ENCODE measurements around the gene CLEC4D.
A peak's percentile ranks its signal among the peaks of the same experiment; 100 is the strongest.

Gene CLEC4D

DNA sequence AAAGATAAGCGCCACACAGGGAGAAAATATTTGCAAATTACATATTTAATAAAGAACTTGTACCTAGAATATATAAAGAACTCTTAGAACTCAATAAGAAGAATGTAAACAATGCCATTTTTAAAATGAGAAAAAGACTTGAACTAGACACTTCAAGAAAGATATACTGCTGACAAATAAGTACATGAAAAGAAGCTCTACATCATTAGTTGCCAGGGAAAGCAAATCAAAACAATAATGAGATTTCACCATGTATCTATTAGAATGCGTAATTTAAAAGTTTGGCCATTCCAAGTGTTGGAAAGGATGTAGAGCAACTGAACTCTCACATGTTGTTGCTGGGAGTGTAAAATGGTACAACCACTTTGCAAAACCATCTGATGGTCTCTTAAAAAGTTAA lies 34.3 kb downstream of the CLEC4D start:
- TF ChIP-seq MAX (IDR thresholded peaks at IDR 0.05) = no peak
- TF ChIP-seq TAF1 (IDR thresholded peaks at IDR 0.05; ENCODE audit: low read depth) = no peak
- no peak for TF ChIP-seq TCF12 (IDR thresholded peaks at IDR 0.05; ENCODE audit: low read depth)
- no peak for TF ChIP-seq EGR1 (IDR thresholded peaks at IDR 0.05)
- no peak for TF ChIP-seq EP300 (IDR thresholded peaks at IDR 0.05; ENCODE audit: borderline replicate concordance)
- TF ChIP-seq CREB1 (IDR thresholded peaks at IDR 0.05; ENCODE audit: low read depth) = no peak
- TF ChIP-seq RAD21 (IDR thresholded peaks at IDR 0.05; ENCODE audit: low read depth) = no peak
- TF ChIP-seq FOXM1 (IDR thresholded peaks at IDR 0.05; ENCODE audit: borderline replicate concordance, low read depth) = no peak
- no peak for TF ChIP-seq CEBPB (IDR thresholded peaks at IDR 0.05)
- TF ChIP-seq, protein P1, sequence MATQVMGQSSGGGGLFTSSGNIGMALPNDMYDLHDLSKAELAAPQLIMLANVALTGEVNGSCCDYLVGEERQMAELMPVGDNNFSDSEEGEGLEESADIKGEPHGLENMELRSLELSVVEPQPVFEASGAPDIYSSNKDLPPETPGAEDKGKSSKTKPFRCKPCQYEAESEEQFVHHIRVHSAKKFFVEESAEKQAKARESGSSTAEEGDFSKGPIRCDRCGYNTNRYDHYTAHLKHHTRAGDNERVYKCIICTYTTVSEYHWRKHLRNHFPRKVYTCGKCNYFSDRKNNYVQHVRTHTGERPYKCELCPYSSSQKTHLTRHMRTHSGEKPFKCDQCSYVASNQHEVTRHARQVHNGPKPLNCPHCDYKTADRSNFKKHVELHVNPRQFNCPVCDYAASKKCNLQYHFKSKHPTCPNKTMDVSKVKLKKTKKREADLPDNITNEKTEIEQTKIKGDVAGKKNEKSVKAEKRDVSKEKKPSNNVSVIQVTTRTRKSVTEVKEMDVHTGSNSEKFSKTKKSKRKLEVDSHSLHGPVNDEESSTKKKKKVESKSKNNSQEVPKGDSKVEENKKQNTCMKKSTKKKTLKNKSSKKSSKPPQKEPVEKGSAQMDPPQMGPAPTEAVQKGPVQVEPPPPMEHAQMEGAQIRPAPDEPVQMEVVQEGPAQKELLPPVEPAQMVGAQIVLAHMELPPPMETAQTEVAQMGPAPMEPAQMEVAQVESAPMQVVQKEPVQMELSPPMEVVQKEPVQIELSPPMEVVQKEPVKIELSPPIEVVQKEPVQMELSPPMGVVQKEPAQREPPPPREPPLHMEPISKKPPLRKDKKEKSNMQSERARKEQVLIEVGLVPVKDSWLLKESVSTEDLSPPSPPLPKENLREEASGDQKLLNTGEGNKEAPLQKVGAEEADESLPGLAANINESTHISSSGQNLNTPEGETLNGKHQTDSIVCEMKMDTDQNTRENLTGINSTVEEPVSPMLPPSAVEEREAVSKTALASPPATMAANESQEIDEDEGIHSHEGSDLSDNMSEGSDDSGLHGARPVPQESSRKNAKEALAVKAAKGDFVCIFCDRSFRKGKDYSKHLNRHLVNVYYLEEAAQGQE (IDR thresholded peaks at IDR 0.05; ENCODE audit: low read depth) = no peak
- TF ChIP-seq TEAD4 (IDR thresholded peaks at IDR 0.05) = no peak
- TF ChIP-seq USF1 (IDR thresholded peaks at IDR 0.05) = no peak
- TF ChIP-seq NFIC (IDR thresholded peaks at IDR 0.05) = no peak
- no peak for TF ChIP-seq YY1 (IDR thresholded peaks at IDR 0.05; ENCODE audit: low read depth)

DNA sequence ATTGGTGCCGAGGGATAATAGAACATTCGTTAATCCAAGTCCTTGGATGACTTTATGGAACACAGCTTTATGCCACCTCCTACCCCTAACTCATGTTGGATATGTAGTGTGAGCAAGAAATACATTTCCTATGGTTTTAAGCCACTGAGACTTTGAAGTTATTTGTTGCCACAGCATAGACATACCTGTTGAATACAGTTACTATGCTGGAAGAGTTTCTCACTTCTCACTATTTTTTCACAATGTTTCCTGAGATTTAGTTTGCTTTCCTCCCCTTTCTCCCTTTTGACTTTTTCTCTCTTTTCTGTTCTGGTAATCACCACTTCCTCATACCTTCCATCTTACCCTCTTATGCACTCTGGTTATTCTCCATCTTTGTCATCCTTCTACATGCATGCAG lies 34.9 kb downstream of the CLEC4D start:
- TF ChIP-seq MAX (IDR thresholded peaks at IDR 0.05) (no peak), YY1 (IDR thresholded peaks at IDR 0.05; ENCODE audit: low read depth) (no peak), EGR1 (IDR thresholded peaks at IDR 0.05) (no peak), TCF12 (IDR thresholded peaks at IDR 0.05; ENCODE audit: low read depth) (no peak), CEBPB (IDR thresholded peaks at IDR 0.05) (no peak), TEAD4 (IDR thresholded peaks at IDR 0.05) (no peak), NFIC (IDR thresholded peaks at IDR 0.05) (no peak), CREB1 (IDR thresholded peaks at IDR 0.05; ENCODE audit: low read depth) (no peak), FOXM1 (IDR thresholded peaks at IDR 0.05; ENCODE audit: borderline replicate concordance, low read depth) (no peak), USF1 (IDR thresholded peaks at IDR 0.05) (no peak), EP300 (IDR thresholded peaks at IDR 0.05; ENCODE audit: borderline replicate concordance) (no peak), RAD21 (IDR thresholded peaks at IDR 0.05; ENCODE audit: low read depth) (no peak), TAF1 (IDR thresholded peaks at IDR 0.05; ENCODE audit: low read depth) (no peak), ZBTB7A (IDR thresholded peaks at IDR 0.05; ENCODE audit: low read depth) (no peak)
- TF ChIP-seq, protein P1 (IDR thresholded peaks at IDR 0.05; ENCODE audit: low read depth) = no peak

DNA sequence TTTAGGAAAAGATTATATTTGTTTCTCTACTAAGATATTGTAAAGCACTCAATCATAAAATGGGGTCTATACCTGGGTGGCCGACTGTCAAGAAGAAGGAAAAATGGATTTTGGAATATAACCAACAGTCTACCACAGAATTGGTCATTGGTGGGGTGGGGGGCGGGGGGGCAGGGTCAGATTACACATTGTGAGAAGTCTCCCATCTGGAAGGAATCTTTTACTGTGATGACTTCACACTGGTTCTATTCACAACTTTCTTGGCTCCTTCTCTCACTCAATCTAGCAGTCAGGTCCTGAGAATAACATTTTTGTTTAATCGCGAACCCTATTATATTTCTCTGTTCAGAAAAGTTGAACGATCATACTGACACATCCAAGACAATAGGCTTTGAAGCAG lies 36.1 kb downstream of the CLEC4D start:
- TF ChIP-seq NFIC (IDR thresholded peaks at IDR 0.05) (peak; percentile 62), TCF12 (IDR thresholded peaks at IDR 0.05; ENCODE audit: low read depth) (peak; percentile 50; the same call in 1 of the 2 replicates), TEAD4 (IDR thresholded peaks at IDR 0.05) (peak; percentile 48; the same call in 1 of the 2 replicates), YY1 (IDR thresholded peaks at IDR 0.05; ENCODE audit: low read depth) (no peak), MAX (IDR thresholded peaks at IDR 0.05) (no peak), TAF1 (IDR thresholded peaks at IDR 0.05; ENCODE audit: low read depth) (no peak)

GRCh38 chr12:8553088-8553627 lies 39.9 kb downstream of the CLEC4D start:
- no peak for TF ChIP-seq TCF12 (IDR thresholded peaks at IDR 0.05; ENCODE audit: low read depth)
- no peak for TF ChIP-seq EGR1 (IDR thresholded peaks at IDR 0.05)
- no peak for TF ChIP-seq CEBPB (IDR thresholded peaks at IDR 0.05)
- TF ChIP-seq USF1 (IDR thresholded peaks at IDR 0.05) = no peak
- no peak for TF ChIP-seq MAX (IDR thresholded peaks at IDR 0.05)
- no peak for TF ChIP-seq FOXM1 (IDR thresholded peaks at IDR 0.05; ENCODE audit: borderline replicate concordance, low read depth)
- TF ChIP-seq CREB1 (IDR thresholded peaks at IDR 0.05; ENCODE audit: low read depth) = no peak
- TF ChIP-seq EP300 (IDR thresholded peaks at IDR 0.05; ENCODE audit: borderline replicate concordance) = no peak
- TF ChIP-seq NFIC (IDR thresholded peaks at IDR 0.05) = no peak
- TF ChIP-seq TAF1 (IDR thresholded peaks at IDR 0.05; ENCODE audit: low read depth) = no peak
- no peak for TF ChIP-seq TEAD4 (IDR thresholded peaks at IDR 0.05)
- no peak for TF ChIP-seq ZBTB7A (IDR thresholded peaks at IDR 0.05; ENCODE audit: low read depth)
- TF ChIP-seq, protein P1 (IDR thresholded peaks at IDR 0.05; ENCODE audit: low read depth) = no peak
- no peak for TF ChIP-seq YY1 (IDR thresholded peaks at IDR 0.05; ENCODE audit: low read depth)
- no peak for TF ChIP-seq RAD21 (IDR thresholded peaks at IDR 0.05; ENCODE audit: low read depth)
